GM12874 (cell line): ENCODE measurements around the gene ABCF1.

Experiments used
- CTCF ChIP-seq: IDR thresholded peaks from 2 replicates; pipeline ENCODE4 v1.5.1; 2011; ENCODE audit warnings: low read depth, mild to moderate bottlenecking, control low read depth, low read length, moderate library complexity; ENCODE audit not compliant: insufficient read depth

ABCF1 gene

GRCh38 chr6:30583921-30584320, 12.7 kb downstream of the ABCF1 start:
- TF ChIP-seq CTCF, result no peak

- TF ChIP-seq CTCF, result no peak
These were observed 18.6 kb downstream of the ABCF1 start for GRCh38 chr6:30589754-30590358.

- no peak for TF ChIP-seq CTCF
These were observed 19.3 kb downstream of the ABCF1 start for GRCh38 chr6:30590509-30590908.

GRCh38 chr6:30591008-30591407, 19.8 kb downstream of the ABCF1 start:
- TF ChIP-seq CTCF, result no peak

- TF ChIP-seq CTCF, result no peak
These were observed 21.0 kb downstream of the ABCF1 start for GRCh38 chr6:30592287-30592686.

GRCh38 chr6:30597315-30598144, 26.3 kb downstream of the ABCF1 start:
- TF ChIP-seq CTCF, result peak; percentile 78

- TF ChIP-seq CTCF, result no peak
These were observed 27.8 kb downstream of the ABCF1 start for GRCh38 chr6:30598912-30599624.
